Measurements from ENCODE around the gene MYO5A.
"Not testable (repeated sequence)": the region's sequence is repeated elsewhere in the genome, so short reads cannot be mapped to it uniquely, and the experiment has no call there.

Gene MYO5A

GRCh38 chr15:52463638-52464037, 65.0 kb downstream of the MYO5A start:
- DNase-seq (ENCODE audit: low read depth), result no peak

DNA sequence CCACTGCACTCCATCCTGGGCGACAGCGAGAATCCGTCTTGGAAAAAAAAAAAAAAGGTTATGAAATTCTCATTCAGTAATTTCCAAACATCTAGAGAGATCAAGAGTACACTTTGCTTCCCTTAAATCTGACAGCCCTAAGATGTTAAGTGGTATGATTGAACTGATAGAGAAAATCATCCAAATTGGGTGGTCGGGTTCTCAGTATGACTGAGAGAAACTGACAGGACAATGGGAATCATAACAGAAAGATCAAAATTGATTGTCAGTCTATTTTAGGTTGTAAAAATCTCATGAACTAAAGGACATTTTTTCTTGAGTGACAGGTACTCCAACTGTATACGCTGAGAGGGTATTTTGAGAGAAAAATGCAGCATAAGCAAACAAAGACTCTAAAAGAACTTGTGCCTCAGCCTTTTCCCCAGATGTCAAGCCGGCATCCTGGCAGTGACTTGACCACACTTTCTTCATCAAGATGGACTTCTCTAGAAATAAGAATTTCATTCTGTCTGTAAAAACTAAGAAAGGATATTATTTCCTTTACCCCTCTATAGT, 65.8 kb downstream of the MYO5A start:
- no peak for DNase-seq (ENCODE audit: low read depth)

- DNase-seq (ENCODE audit: low read depth), result not testable (repeated sequence)
Observed at GRCh38 chr15:52459701-52460100, 69.0 kb downstream of the MYO5A start.

GRCh38 chr15:52459265-52459664, 69.4 kb downstream of the MYO5A start:
- DNase-seq (ENCODE audit: low read depth), result not testable (repeated sequence)

GRCh38 chr15:52448011-52448890, 80.4 kb downstream of the MYO5A start:
- no peak for DNase-seq (ENCODE audit: low read depth)

GRCh38 chr15:52445954-52446353, 82.7 kb downstream of the MYO5A start:
- no peak for DNase-seq (ENCODE audit: low read depth)

GRCh38 chr15:52445553-52445952, 83.1 kb downstream of the MYO5A start:
- no peak for DNase-seq (ENCODE audit: low read depth)

DNA sequence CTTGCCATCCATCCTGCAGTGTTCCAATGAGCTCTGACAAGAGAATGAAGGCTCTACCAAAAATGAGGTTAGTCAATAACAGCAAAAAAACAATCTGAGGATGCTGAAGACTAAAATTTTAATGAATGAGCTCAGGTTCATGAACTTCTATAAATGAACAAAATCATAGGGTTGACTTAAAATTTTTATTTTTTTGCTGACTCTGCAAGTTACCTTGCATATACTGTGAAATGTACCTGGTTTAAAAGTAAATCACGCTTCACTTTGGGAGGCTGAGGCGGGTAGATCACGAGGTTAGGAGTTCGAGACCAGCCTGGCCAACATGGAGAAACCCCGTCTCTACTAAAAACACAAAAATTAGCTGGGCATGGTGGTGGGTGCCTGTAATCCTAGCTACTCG, 85.5 kb downstream of the MYO5A start:
- not testable (repeated sequence) for DNase-seq (ENCODE audit: low read depth)

DNA sequence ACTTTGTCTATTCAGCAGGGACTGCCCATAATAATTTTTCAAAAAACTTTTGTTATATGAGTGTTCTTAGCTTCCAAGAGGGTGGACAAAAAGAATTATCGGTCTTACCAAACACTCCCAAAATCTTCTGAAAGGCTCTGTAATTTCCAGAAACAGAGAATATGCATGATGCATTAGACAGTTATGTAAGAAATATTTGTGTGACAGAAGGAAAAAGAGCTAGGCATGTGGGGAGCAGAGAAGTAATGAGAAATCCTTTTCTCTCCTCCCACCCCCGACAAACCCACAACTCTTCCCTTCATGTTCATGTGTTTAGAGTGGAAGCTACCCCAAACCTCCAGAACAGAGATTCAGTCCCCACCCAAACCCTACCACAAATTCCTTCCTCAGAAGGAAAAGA, 86.8 kb downstream of the MYO5A start:
- no peak for DNase-seq (ENCODE audit: low read depth)

- DNase-seq (ENCODE audit: low read depth), result no peak
Observed at GRCh38 chr15:52440946-52441345, 87.7 kb downstream of the MYO5A start.

DNA sequence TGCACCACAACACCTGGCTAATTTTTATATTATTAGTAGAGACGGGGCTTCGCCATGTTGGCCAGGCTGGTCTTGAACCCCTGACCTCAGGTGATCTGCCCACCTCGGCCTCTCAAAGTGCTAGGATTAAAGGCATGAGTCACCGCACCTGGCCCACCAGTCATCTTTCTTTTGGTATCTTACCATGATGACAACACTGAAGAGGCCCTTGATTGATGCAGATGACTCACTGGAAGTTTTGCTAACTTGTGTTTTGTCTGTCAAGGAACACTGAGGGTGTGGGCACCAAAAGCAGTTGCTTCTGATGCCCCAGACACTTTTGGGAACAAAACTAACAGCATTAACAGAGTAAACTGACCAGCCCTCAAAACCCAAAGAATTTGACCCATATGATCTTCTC, 88.3 kb downstream of the MYO5A start:
- DNase-seq (ENCODE audit: low read depth), result no peak

GRCh38 chr15:52439470-52439869, 89.2 kb downstream of the MYO5A start:
- DNase-seq (ENCODE audit: low read depth), result no peak

- not testable (repeated sequence) for DNase-seq (ENCODE audit: low read depth)
Observed at GRCh38 chr15:52439042-52439441, 89.6 kb downstream of the MYO5A start.

- no peak for DNase-seq (ENCODE audit: low read depth)
Observed at GRCh38 chr15:52438047-52438446, 90.6 kb downstream of the MYO5A start.

DNA sequence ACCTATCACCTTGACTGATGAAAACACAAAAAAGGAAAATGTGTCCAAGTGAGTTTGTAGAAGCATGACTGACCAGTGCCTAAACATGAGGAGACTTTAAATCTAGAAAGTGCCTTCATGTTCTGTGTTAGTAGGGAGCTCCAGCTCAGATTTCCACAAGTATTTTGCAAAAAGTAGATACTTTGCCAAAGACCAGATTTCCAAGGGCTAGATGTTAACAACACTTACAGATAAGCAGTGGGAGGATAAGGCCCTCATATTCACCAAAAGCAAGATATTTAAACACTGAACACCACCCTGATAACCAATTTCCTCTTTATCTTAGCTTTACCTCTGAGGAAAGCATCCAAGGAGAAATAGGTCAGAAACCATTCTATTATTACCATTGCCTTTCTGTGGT, 91.0 kb downstream of the MYO5A start:
- DNase-seq (ENCODE audit: low read depth), result no peak

- no peak for DNase-seq (ENCODE audit: low read depth)
Observed at GRCh38 chr15:52436981-52437380, 91.7 kb downstream of the MYO5A start.

DNA sequence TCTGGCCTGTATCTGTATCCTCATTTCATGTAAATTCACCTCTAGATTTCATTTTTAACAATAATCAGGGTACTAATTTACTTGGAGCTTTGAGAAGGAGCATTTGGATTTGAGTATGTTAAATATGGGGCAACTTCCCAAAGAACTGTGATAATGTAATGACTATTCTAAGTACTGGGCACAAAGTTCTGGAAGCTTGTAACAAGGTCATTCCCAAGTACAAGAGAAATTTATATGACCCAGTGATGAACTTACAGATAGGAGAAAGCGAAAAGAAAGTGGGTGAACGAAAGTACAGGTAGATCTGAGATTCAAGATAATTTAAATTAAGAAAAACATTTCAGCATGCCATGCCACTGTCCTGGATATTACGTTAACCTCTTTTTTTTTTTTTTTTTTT, 93.8 kb downstream of the MYO5A start:
- no peak for DNase-seq (ENCODE audit: low read depth)

DNA sequence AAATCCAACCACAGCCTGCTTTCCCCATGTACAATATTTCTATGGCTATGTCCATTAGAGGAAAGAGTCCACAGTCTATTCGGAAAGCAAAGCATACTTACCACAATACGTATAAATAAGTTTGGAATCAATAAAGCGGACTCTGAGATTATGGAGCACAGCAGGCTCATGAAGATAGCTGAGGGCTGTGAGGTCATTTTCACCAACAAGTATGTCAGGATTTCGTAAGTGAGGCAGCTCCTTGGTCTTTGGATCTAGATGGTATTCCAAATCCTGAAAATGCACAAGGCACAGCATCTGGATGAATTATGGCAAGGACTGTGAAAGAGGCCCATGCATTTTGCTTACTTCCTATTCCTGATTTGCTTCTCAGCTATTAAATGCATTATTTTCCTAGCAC, 100.4 kb downstream of the MYO5A start:
- no peak for DNase-seq (ENCODE audit: low read depth)

- no peak for DNase-seq (ENCODE audit: low read depth)
Observed at GRCh38 chr15:52427804-52428203, 100.9 kb downstream of the MYO5A start.

DNA sequence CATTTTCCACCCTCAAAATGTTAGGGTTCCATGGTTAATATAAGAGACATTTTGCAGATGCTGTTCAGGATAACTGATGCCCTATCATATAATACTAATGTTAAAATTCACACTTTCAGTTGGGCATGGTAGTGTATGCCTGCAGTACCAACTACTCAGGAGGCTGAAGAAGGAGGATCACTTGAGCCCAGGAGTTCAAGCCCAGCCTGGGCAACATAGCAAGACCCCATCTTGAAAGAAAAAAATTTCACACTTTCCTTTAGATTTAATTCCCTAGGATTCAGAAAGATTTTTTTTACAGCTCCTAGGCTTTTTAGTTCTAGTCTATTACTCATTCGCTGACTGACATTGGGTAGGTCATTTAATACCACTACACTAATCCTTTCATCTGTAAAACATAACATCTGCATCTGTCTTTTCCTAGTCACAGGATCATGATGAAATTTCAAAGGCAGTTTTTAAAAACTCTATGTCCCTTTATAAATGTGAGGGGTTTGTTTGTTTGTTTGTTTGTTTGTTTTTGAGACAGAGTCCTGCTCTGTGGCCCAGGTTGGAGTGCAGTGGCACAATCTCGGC, 103.7 kb downstream of the MYO5A start:
- no peak for DNase-seq (ENCODE audit: low read depth)

DNA sequence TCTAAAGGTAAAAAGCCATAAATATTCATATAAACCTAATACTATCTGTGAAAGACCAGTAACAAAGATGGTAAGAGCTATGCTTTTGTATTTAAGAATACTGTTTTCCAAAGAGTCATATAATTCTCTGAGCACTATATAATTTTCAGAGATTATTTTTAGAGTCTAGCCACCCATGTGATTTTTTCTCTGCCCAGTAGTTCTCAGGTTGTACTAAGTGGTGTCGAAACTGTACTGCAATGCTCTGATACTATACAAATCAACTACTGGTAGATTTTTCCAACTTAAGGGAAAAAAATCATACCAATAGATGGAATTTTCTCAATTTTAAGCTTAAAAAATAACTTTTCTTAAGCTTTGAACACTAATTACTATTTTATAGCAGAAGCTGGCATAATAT, 104.8 kb downstream of the MYO5A start:
- no peak for DNase-seq (ENCODE audit: low read depth)

DNA sequence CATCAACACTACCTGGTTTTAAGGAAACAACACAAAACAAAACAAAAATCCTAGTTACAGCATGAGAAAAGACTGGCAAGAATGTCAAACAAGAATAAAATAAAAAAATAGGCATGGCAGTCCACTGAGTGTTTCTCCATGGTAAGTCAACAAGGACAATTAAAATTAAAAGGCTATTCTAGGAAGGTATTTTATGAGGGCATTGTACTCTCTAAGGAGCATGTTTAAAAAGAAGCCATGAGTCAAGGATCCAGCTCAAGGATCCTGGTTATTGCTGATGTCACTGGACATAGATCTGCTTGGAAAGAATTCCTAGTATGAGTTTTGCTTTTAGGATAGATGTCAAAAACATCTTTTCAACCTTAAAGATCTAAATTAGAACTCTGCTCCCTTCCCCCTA, 106.7 kb downstream of the MYO5A start:
- no peak for DNase-seq (ENCODE audit: low read depth)

DNA sequence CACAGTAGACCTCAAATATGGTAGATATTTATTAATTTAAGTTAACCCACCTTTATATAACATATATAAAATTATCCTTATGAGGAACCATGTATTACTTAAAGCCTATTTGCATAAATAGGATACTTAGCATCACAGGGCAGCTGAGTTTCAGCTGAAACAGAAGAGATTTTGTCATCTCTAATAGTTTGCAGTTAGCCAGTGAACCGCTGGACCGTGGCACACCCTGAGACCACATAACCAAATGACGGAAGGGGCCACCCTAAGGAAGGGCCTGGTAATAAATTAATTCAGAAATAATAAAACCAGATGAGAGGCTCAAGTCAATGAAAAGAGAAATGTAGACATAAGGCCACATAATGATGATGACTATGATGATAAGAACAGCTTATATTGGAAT, 107.7 kb downstream of the MYO5A start:
- DNase-seq (ENCODE audit: low read depth), result no peak

All from T-helper 22 cell (primary cell).